ENCODE data around the gene AKAP10.
"Not testable (repeated sequence)": the region's sequence is repeated elsewhere in the genome, so short reads cannot be mapped to it uniquely, and the experiment has no call there.

The AKAP10 gene

DNA sequence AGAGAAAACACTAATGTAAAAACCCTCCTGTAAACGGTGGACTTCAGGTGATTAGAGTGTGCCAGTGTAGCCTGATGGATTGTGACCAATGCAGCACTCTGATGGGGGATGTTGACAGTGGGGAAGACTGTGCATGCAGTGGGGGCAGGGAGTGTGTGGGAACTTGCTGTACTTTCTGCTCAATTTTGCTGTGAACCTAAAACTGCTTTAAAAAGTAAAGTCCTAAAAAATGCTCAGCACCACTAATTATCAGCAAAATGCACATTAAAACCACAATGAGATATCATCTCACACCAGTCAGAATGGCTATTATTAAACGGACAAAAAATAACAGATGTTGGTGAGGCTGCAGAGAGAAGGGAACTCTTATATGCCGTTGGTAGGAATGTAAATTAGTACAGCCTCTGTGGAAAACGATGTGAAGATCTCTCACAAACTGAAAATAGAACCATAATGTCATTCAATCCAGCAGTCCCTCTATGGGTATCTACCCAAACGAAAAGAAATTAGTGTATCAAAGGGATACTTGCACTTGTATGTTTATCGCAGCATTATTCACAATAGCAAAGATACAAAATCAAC, 100.2 kb downstream of the AKAP10 start:
- DNase-seq: no peak
- intact Hi-C loops (cut with DNase I): no loop called here

DNA sequence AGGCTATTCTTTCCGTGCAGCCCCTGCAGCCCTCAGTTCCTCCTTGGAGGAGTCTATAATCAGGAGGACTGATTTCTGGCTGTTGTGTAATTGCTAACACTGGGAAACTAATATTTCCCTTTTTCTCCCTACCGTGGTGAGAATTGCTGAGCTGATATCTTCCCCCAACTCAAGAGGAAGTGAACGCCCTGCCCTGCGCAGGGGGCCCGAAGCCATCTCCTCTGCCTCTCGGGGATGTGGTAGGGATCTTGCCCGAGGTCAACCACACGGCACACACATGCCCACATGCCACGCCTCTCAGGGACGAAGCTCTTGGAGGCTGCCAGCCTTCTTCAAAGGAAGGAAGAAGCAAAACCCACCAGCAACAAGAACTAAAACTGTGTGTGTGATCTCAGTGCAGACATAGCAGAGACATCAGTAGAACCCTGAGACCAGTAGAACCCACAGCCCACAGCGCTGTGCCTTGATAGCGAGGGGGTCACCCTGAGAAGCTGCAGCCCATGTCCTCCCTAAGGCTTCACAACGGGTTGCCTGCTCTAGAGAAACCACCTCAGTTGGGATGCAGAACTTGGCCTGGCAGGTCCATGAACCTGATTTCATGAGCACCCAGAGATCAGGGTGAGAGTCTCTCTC, 101.0 kb downstream of the AKAP10 start:
- DNase-seq: peak in 7 of 10 donors; percentile 19 to 88 (median 34)
- intact Hi-C loops (cut with DNase I): no loop called here

DNA sequence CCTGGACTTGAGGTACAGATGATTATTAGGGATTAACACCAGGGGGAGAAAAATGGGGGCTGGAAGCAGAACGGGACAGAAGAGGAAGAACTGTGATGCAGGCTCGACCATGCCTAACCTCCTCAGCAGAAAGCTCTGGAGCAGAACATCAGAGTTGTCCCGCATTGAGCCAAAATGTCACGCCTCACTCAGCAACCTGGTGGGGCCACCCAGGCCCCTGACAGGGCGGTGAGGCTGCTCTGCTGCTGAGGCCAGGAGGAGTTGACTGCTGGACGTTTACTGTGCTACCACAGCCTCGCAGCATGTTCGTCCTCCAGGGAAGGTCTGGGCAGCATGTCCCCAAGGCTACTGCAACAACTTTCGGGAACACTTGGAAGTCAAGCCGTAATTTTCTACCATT, 103.4 kb downstream of the AKAP10 start:
- intact Hi-C loops (cut with DNase I): no loop called here
- no peak for DNase-seq

DNA sequence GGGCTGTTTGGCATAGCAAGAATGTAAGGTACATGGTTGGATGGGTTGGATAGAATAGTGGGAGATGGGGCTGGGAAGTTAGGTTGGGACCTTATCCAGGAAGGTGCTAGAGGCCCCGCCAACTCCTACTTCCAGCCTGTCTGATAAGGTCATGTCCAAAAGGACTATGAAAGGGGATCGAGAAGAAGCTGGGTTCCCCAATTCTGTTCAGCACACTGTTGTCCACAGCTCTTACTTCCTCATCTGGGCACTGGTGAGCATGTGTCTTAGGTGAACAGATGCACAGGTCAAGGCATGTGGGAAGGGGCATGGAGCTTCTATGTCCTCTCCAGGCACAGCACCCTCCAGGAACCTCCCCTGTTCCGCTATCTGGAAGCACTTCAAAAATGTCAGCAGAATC, 104.3 kb downstream of the AKAP10 start:
- intact Hi-C loops (cut with DNase I): no loop called here
- DNase-seq: no peak

DNA sequence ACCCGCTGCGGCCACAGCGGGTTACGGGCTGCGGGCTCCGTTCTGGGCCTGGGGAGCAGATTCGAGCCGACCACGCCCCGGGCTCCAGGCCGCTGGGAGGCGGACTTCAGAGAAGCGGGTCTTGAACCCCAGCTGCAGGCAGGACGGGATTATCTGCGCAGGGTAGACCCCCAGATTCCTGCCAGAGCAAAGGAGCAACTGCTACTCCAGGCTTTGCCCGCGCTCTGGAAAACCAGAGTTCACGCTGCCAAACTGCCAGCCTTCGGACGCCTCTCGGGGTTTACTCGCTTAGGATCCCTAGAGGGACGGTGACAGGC, 109.6 kb downstream of the AKAP10 start:
- DNase-seq: peak in 1 of 10 donors; percentile 45
- intact Hi-C loops (cut with DNase I): no loop called here

DNA sequence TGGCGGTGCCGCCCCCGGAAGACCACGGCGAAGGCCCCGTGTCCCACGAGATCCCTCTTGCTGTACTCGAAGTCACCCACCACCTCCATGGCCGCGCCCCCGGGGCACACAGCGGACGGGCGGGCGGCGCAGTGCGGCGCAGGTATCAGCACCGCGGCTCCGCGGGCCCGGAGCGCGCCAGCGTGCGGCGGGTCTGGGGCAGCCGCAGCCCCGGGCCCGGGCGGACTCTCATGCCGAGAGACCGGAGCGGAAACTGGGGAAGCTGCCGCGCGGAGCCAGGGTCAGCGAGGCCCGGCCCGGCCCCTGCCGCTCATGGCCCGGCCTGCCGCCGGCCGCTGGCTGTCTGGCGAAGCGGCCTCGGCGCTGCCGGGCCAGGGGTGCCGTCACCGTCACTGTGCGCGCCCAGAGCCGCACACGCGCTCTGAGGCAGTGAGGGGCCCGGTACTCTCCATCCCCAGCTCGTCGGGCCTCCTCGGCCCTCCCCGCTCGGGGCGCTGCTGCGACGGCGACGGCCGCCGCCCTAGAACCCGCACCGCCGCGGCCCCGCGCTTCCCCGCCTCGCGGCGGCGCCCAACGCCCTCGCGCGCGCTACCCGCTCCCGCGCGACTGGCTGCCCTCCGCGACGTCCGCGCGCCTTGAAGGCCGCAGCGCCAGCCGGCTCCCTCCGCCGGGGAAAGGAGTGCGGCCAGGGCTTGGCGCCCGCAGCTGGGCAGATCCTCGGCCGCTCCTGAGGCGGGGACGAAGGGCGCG, 110.1 kb downstream of the AKAP10 start, which contains the start of gene ULK2:
TSS of gene ULK2 (minus strand) at position 608 of the 750 bp plus-strand sequence. CDS start at position 89, 519 bp downstream.
- peak in 9 of 10 donors; percentile 55 to 95 (median 67) for DNase-seq
- intact Hi-C loops (cut with DNase I): loop anchor here (2.0 kb wide), 1 partner anchor 111 kb away; no protein-coding TSS in a partner anchor

DNA sequence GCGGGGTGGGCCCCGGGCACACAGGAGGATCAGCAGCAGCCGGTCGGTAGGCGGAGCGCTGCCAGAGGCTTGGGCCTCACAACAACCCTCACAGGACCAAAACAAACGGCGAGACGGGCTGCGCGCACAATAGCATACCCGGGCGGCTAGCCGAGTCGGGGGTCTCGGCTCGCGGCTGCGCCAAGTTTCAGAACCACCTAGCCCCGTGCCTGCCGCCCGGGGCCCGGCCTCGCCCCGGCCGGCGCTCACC, 110.6 kb downstream of the AKAP10 start:
- intact Hi-C loops (cut with DNase I): loop anchor here (2.0 kb wide), 1 partner anchor 112 kb away; no protein-coding TSS in a partner anchor
- DNase-seq: peak; percentile 51 to 96 (median 74)

DNA sequence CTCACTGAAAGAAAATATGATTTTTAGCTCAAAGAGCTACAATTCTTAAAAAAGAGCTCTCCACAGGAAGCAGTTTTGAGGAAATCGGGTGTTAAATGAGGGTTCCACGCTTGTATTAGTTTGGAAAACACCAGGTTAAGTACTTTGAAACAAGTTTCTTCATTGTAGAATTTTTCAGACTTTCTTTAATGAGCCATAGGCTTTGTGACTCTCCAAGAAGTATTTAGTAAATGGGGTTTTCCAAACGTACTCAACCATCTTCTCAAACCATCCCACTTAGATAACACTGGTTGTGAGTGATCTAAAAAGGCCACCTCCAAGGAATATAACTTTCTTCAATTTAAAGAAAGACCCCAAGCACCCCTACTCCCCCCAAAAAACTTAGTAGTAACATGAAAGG, 112.6 kb downstream of the AKAP10 start:
- no peak for DNase-seq
- intact Hi-C loops (cut with DNase I): no loop called here

DNA sequence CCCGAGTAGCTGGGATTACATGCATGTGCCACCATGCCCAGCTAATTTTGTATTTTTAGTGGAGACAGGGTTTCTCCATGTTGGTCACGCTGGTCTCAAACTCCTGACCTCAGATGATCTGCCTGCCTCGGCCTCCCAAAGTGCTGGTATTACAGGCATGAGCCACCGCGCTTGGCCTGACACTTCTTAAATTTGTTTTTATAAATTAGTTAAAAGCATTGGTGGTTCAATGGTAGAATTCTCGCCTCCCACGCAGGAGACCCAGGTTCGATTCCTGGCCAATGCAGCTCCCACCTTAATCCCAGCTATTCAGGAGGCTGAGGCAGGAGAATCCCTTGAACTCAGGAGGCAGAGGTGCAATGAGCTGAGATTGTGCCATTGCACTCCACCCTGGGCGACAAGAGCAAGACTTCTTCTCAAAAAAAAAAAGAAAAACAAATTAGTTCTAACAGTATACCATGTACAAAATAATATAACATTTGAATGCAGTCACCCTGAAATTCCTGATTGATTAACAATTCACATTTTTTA, 116.9 kb downstream of the AKAP10 start:
- intact Hi-C loops (cut with DNase I); DNase-seq: not testable (repeated sequence)

DNA sequence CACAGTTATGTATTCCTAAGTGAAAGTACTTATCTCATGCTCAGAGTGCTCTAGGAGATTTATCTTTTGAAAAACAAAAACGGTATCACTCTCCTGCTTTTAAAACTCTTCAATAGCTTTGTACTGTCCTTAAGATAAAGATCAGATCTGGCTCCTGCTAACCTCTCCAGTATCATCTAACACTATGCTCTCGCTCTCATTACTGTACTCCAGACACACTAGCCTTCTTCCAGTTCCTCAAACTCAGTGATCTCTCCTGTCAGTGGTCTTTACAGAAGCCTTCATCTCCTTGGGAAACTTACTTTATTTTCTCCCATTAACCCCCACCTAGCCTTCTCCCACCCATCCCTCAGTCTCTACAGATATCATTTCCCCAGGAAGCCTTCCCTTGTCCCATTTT, 120.0 kb downstream of the AKAP10 start:
- DNase-seq: no peak
- intact Hi-C loops (cut with DNase I): no loop called here

All from posterior cingulate gyrus (tissue), 11 donors.